Kidney glomerular epithelial cell (primary cell): ENCODE data around the gene CLIP2.
"Not testable (repeated sequence)": the region's sequence is repeated elsewhere in the genome, so short reads cannot be mapped to it uniquely, and the experiment has no call there.

Experiments
- DNase-seq: peaks from one replicate; lab custom pipeline; 2025; lab: John Stamatoyannopoulos, UW

CLIP2 gene

DNA sequence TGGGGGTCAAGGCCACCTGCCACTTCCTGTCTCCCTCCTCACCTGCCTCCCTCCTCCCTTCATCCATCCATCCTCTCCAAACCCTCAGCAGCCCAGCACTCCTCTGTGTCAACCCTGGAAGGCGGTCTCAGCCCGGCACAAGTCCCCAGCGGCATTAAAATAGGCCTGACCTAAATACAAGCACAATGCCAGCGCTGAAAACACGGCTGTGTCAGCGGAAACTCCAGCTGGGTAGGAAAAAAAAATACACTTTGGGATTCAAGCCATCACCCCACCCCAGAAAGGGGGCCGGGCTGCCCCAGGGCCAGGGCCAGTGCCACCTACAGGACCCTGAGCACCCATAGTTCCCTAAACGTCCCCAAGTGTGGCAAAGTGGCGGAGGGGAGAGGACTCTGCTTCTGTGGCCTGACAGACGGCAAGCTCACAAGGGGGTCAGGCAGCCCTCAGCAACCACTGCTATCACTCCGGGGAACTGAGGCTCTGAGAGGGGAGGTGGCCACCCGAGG is 141.8 kb downstream of the CLIP2 start:
- DNase-seq: no peak

DNA sequence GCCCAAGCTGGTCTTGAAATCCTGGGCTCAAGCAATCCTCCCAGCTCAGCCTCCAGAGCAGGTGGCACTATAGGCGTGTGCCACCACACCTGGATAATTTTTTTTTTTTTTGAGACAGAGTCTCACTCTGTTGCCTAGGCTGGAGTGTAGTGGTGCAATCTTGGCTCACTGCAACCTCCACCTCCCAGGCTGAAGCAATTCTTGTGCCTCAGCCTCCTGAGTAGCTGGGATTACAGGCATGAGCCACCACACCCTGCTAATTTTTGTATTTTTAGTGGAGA is 148.0 kb downstream of the CLIP2 start:
- DNase-seq: not testable (repeated sequence)

DNA sequence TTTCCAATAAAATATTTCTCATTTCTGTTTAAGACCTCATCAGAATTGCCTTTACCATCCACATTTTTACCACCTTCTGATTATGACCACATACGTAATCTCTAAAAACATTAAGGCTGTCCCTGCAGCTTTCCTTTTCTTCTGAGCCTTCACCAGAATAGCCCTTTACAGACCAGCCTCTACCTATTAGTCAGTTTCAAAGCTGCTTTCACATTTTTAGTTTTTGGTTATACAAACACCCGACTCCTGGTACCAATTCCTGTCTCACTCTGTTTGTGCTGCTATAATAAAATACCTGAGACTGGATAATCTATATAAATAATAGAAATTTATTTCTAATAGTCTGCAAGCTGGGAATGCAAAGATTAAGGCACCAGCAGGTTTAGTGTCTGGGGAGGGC is 149.1 kb downstream of the CLIP2 start:
- no peak for DNase-seq

DNA sequence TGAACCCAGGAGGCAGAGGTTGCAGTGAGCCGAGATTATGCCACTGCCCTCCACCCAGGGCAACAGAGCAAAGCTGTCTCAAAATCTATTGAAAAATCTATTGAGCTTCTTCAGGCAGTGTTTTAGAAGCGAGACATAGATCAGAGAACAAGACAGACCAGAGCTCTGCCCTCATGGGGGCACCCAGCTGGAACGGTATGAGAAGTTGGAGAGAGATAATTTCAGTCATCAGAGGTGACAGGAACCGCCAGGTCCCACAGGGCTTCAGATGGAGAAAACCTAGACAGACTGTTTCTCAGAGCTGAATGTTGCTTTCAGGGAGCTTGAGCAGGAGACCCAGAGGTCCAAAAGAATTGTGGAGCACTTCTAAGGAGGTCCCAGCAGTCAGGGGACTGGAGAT is 150.3 kb downstream of the CLIP2 start:
- peak; percentile 17 for DNase-seq

DNA sequence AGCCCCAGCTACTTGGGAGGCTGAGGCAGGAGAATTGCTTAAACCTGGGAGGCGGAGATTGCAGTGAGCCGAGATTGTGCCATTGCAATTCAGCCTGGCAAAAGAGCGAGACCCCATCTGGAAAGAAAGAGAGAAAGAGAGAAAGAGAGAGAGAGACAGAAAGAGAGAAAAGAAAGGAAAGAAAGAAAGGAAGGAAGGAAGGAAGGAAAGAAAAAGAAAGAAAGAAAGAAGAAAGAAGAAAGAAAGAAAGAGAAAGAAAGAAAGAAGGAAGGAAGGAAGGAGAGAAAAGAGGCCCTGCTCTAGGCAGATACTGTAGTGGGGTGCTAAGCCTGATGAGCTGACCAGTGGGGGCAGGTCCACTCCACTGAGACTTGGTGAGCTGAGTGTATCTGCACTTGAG is 150.9 kb downstream of the CLIP2 start:
- not testable (repeated sequence) for DNase-seq

DNA sequence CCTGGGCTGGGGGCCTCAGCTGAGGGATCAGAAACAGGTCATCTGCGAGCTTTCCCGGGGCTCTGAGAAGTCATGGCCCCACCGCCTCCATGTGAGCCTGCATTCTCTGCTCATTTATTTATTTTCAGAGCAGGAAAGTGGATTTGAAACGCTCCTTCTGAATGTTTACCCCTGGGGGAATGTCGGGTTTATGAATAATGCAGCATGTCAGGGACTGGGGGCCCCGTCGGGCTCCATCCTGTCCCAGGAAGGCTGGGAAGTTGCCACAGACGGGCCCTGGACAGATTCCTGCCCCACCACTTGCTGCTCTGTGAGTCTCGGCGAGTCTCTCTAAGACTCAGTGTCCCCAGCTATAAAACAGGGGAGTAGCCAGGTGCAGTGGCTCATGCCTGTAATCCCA is 152.6 kb downstream of the CLIP2 start:
- no peak for DNase-seq

DNA sequence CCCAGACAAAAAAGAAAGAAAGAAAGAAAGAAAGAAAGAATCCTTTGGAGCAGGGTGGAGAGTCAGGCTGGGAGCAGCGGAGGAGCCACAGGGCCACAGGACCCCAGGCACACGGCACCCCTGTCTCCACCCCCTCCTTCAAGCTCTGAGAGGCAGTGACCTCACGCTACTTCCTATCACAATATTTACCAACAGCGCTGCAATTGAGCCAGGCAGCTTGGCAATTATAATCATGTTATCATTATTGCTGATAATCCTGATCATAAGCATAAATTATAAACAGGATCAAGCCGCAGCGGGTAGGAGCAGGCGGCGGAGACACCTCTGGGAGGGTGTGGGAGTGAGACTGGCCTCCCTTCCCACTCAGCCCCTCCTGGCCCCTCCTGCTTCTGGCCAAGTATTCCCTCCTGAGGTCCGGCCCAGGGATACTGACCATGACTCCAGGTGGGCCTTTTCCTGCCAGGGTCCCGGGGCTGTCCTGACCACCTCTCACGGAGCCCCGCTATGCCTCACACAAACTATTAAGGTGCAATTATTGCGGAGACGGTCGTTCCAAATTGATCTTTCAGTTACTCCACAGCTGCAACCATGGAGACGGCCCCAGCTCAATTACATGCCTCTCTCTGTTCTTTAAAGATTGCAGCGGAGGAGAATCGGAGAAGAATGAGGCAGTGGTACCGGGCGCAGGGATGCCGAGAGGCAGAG is 154.5 kb downstream of the CLIP2 start:
- no peak for DNase-seq

DNA sequence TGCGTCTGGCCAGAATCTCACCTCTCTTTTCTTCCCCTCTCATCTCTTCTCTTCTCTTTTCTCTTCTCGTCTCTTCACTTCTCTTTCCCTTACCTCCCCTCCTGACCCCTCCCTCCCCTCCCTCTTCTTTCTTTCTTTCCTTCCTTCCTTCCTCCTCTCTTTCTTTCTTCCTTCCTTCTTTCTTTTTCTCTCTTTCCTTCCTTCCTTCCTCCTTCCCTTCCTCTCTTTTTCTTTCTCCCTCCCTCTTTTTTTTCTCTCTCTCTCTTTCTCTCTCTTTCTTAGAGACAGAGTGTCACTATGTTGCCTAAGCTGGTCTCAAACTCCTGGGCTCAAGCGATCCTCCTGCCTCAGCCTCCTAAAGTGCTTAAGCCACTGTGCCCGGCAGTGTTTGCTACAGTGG is 159.9 kb downstream of the CLIP2 start:
- DNase-seq: no peak

DNA sequence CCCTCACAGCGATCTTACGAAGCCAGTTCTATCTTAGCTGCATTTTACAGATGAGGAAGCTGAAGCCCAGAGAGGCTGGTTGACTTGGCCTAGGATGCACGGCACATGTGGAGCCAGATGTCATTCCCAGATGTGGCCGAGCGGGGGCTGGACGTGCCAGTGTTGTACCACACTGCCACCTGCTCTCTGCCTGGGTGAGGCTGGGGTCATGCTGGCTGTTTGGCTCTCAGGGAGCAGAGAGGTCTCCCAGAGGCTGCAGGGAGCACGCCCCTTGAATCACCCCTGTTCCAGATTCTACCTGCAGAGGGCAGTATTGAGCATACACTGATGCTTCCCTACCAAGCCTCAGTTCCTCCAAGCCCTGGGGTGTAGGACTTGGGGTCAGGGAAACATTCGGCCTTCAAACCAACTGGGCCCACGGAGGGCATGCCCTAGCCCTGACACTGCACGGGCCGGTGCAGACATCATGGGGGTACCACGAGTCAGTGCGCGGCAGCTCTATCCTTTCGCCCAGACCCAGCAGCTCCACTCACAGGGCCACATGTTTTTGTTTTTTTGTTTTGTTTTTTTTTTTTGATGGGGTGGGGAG is 160.7 kb downstream of the CLIP2 start:
- DNase-seq: peak; percentile 24

DNA sequence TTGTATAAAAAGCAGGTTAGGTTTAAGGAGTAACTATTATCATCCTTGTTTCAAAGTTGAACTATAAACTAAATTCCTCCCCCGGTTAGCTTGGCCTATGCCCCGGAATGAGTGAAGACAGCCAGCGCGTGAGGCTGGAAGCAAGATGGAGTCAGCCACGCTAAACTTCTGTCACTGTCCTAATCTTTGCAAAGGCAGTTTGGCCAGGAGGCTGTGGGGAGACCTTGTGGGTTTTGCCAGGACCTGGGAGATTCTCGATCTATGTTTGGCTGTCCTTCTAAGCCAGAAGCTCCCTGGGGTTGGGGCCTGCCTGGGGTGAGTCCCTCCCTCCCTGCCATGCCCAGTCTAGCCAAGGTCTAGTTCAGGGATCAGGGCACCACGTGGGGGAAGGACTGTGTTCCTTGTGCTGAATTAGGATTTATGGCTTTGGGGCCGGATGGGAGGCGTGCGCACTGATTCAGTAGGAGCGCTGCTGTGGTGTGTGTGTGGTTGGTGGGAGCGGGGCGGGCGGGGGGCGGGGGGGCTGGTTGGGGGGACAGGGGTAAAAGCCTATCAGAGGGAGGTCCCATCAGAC is 163.6 kb downstream of the CLIP2 start:
- no peak for DNase-seq

DNA sequence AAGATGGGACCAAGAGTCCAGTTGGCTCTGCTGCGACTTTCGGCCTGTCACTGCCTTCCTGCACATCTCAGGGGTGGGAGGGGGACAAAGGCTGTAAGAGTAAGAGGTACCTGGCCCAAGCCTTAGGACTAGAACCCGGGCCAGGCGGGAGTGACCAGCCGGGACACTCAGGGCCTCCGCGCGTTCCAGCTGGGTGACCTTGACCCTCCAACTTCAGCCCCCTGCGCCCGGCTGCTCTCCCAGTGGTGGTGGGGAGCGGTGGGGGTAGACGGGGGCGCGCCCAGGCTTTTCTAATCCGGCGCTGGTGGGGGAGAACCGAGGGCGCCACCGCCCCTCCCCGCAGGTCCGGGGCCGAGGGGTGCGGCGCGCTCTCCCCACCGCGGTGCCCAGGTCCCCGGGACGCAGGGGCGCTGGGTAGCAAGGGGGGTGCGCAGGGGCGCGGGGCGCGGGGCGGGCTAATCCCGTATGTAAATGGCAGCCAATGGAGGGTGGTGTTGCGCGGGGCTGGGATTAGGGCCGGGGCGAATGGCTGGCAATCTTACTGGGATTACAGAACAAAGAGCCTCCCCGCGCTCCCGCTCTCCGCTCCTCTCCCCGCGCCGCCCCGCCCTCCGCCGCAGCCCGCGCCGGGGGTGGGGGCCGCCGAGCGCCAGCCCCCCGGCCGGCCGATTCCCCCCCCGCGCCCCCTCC is 164.3 kb downstream of the CLIP2 start, which contains the start of gene GTF2IRD1:
Gene GTF2IRD1 (plus strand): TSS at position 585 of the 690 bp plus-strand sequence. CDS start 54,175 bp downstream, outside the sequence.
- DNase-seq: peak; percentile 50

DNA sequence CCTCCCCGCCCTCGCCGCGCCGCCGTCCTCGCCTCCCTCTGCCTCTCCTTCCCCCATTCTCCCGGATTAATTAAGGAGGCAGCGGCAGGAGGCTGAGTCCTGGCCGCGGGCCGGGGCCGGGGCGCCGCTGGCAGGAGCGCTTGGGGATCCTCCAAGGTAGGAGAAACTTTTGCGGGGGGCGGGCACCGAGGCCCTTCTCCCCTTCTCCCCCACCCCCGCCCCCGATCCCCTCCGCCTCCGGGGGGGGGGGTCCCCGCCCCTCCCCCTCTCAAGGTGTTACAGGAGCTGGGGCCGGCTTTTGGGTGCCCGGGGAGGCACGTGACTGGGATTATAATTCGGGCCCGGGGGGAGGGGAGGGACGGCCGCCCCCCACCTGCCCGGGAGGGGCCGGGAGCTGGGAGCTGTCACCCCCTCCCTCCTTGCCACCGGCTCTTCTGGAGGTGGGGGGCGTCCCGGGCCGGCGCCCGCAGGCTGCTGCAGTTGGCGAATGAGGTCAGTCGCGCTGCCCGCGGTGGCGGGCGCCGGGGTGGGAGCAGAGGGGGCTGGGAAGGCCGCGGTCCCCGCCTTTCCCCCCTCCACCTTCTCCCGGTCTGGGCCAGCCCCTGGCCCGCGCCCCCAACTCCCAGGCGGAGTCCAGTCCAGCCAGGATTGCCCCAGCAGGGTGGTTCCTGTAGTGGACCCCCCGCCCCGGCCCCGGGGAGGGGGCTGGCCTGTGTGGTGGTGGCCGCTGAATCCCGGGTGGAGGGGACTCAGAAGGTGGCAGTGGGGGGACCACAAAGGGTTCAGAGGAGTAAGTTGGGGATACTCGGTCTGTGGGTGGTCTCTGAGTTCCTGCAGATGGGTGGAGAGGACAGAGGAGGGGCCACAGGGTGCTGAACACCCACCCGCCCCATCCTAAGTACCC is 165.1 kb downstream of the CLIP2 start:
- DNase-seq: no peak

DNA sequence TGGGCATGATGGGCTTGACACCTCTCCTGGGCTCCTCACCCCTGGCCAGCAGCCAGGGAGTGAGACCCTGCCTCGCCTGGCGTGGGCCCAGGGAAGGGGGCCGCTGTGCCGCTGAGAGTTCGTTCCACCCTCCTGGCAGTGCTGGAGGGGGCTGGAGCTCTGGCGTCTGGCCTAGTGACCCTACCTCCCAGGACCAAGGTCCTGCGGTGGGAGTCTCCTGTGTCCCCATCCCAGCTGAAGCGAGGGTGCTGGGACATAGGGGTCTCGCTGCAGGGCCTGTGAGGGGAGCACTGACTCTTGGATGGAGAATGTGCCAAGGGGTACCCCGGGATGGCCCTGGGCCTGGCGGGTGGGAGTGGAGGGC is 165.7 kb downstream of the CLIP2 start:
- DNase-seq: no peak

DNA sequence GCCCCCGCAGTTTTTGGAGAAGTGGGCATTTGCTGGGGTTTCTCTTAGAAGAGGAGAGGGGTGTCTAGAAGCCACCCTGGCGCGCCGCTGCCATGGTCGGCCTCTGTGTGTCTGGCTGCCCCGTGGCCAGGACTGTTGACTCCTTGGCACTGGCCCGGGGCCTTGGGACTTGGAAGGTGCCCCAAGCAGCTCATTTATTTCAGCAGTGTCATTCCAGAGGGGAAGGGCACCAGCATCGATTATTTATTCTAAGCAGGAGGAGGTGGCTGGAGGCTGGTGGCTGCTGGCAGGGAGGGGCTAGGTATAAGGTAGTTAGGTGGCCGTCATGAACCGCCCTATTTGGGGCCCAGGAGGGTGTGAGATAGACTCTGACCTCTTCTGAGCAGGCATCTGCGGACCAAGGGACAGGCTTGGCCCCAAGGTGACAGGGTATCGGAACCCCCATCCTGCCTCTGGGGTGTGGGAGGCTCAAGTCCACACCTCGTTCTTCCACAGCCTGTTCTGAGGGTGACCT is 166.1 kb downstream of the CLIP2 start:
- DNase-seq: no peak
